Measurements from ENCODE around the gene TBC1D32. TPM values are rescaled to one million over a fixed set of nuclear protein-coding genes. Genes with fewer than 3 reads are reported as not detected.
"Not testable (repeated sequence)": the region's sequence is repeated elsewhere in the genome, so short reads cannot be mapped to it uniquely, and the experiment has no call there.

TBC1D32 gene
- total RNA-seq, 4 donors from 2014 or later, result 14.9 to 27.1 (median 22.4) TPM

GRCh38 chr6:121223212-121223611, 111.1 kb downstream of the TBC1D32 start:
- Histone ChIP-seq H3K27me3 (no peaks in the 10 kb centered on the region), H3K4me3 (replicated peaks in 1 of 3) (no peak overlapping the region), H3K27ac (no peak overlapping the region), H3K9me3 (no peaks in the 10 kb centered on the region), H3K4me1 (no peaks in the 10 kb centered on the region), H3K36me3 (peaks cover 0 to 2% of the 10 kb centered on the region in 2 donors)
- 88 to 92% methylated on average over 2 of the region's 2 CpGs for WGBS, 2 donors
- no peak for TF ChIP-seq CTCF (IDR thresholded peaks at IDR 0.05)
- no peak for TF ChIP-seq POLR2A (IDR thresholded peaks at IDR 0.05)
- no peak for DNase-seq
- intact Hi-C loops (cut with DNase I), result no loop called here

- no peak overlapping the region for H3K4me3 ChIP-seq (replicated peaks in 1 of 3)
- H3K9me3 ChIP-seq, result no peaks in the 10 kb centered on the region
- no peak overlapping the region for H3K27ac ChIP-seq
- no peaks in the 10 kb centered on the region for H3K4me1 ChIP-seq
- H3K27me3 ChIP-seq, result no peaks in the 10 kb centered on the region
- DNase-seq, result no peak
- intact Hi-C loops (cut with DNase I), result no loop called here
- WGBS, 2 donors, result 44 to 45% methylated on average over 3 of the region's 3 CpGs
- TF ChIP-seq CTCF (IDR thresholded peaks at IDR 0.05) (no peak), POLR2A (IDR thresholded peaks at IDR 0.05) (no peak)
- H3K36me3 ChIP-seq, result peaks cover 0 to 2% of the 10 kb centered on the region in 2 donors
These were observed 111.6 kb downstream of the TBC1D32 start for GRCh38 chr6:121222656-121223055.

- intact Hi-C loops (cut with DNase I), result no loop called here
- H3K9me3 ChIP-seq, result no peaks in the 10 kb centered on the region
- H3K27ac ChIP-seq, result no peak overlapping the region
- TF ChIP-seq CTCF (IDR thresholded peaks at IDR 0.05) (no peak), POLR2A (IDR thresholded peaks at IDR 0.05) (no peak)
- peaks cover 0 to 5% of the 10 kb centered on the region in 2 donors for H3K36me3 ChIP-seq
- DNase-seq, result no peak
- no peaks in the 10 kb centered on the region for H3K4me1 ChIP-seq
- H3K27me3 ChIP-seq, result no peaks in the 10 kb centered on the region
- 90 to 95% methylated on average over 1 of the region's 1 CpG for WGBS, 2 donors
- no peak overlapping the region for H3K4me3 ChIP-seq (replicated peaks in 1 of 3)
These were observed 117.4 kb downstream of the TBC1D32 start for GRCh38 chr6:121216928-121217327.

GRCh38 chr6:121213341-121213740, 120.9 kb downstream of the TBC1D32 start:
- intact Hi-C loops (cut with DNase I); H3K4me1 ChIP-seq; H3K36me3 ChIP-seq; H3K27ac ChIP-seq; H3K9me3 ChIP-seq; H3K27me3 ChIP-seq; DNase-seq; H3K4me3 ChIP-seq (replicated peaks in 1 of 3): not testable (repeated sequence)
- WGBS, 2 donors, result 98 to 99% methylated on average over 2 of the region's 2 CpGs

GRCh38 chr6:121210943-121211342, 123.3 kb downstream of the TBC1D32 start:
- Histone ChIP-seq H3K36me3 (peaks cover 0 to 3% of the 10 kb centered on the region in 2 donors), H3K9me3 (no peaks in the 10 kb centered on the region), H3K4me1 (no peaks in the 10 kb centered on the region), H3K4me3 (replicated peaks in 1 of 3) (no peak overlapping the region), H3K27me3 (no peaks in the 10 kb centered on the region), H3K27ac (no peak overlapping the region)
- DNase-seq, result no peak
- intact Hi-C loops (cut with DNase I), result no loop called here
- TF ChIP-seq POLR2A (IDR thresholded peaks at IDR 0.05) (no peak), CTCF (IDR thresholded peaks at IDR 0.05) (no peak)
- 95 to 97% methylated on average over 5 of the region's 5 CpGs for WGBS, 2 donors

GRCh38 chr6:121205569-121205968, 128.7 kb downstream of the TBC1D32 start:
- Histone ChIP-seq H3K36me3 (no peaks in the 10 kb centered on the region), H3K4me1 (no peaks in the 10 kb centered on the region), H3K27ac (no peak overlapping the region), H3K27me3 (no peaks in the 10 kb centered on the region), H3K4me3 (replicated peaks in 1 of 3) (no peak overlapping the region), H3K9me3 (no peaks in the 10 kb centered on the region)
- no peak for TF ChIP-seq CTCF (IDR thresholded peaks at IDR 0.05)
- 94 to 96% methylated on average over 3 of the region's 3 CpGs for WGBS, 2 donors
- intact Hi-C loops (cut with DNase I), result no loop called here
- DNase-seq, result no peak
